GM12878 (cell line): ENCODE results near the gene SPAST. TPM values are rescaled to one million over a fixed set of nuclear protein-coding genes. Genes with fewer than 3 reads are reported as not detected.

Source experiments
- BCL3 ChIP-seq: IDR thresholded peaks from 2 replicates; pipeline ENCODE4 v1.6.1; 2011; ENCODE audit warnings: borderline replicate concordance, low read depth, mild to moderate bottlenecking, moderate library complexity, low read length; ENCODE audit not compliant: insufficient read depth, poor library complexity, severe bottlenecking
- CHD1 ChIP-seq: IDR thresholded peaks from 2 replicates; pipeline ENCODE4 v1.6.1; 2012; ENCODE audit warnings: low read depth, low read length, improper control_type of control experiment
- CREB1 ChIP-seq: IDR thresholded peaks from 2 replicates; pipeline ENCODE4 v1.6.1; 2012; ENCODE audit warnings: low read depth, mild to moderate bottlenecking, inconsistent platforms
- CTCF ChIP-seq, 3 experiments: IDR thresholded peaks in 2 of 3; conservative IDR thresholded peaks in 1 of 3; 2 replicates each; pipeline ENCODE4 v1.5.1; 2011; ENCODE audit warnings: low read depth in 3 of 3, low read length in 3 of 3, mild to moderate bottlenecking in 3 of 3, control low read depth in 2 of 3, moderate library complexity in 2 of 3, inconsistent platforms in 1 of 3, mixed read lengths in 1 of 3; ENCODE audit not compliant: control insufficient read depth in 2 of 3, insufficient read depth in 1 of 3; ENCODE audit errors: extremely low read depth in 1 of 3
- EGR1 ChIP-seq, 2 experiments: IDR thresholded peaks; 1 replicate in 1 of 2; 2 replicates in 1 of 2; pipeline ENCODE4 v1.6.1; 2011 to 2012; ENCODE audit warnings: low read depth in 2 of 2, low read length in 2 of 2, borderline replicate concordance in 1 of 2, mild to moderate bottlenecking in 1 of 2, moderate library complexity in 1 of 2
- ELK1 ChIP-seq: IDR thresholded peaks from 2 replicates; pipeline ENCODE4 v1.6.1; 2012; ENCODE audit warnings: low read depth, low read length, improper control_type of control experiment
- HDGF ChIP-seq: fragments of 450-650 bp; IDR thresholded peaks from 2 replicates; pipeline ENCODE4 v1.6.1; 2016; ENCODE audit warnings: antibody characterized with exemption
- IKZF1 ChIP-seq: fragments of 450-650 bp; conservative IDR thresholded peaks from 2 replicates; pipeline ENCODE4 v1.6.1; 2017; ENCODE audit warnings: antibody characterized with exemption, mild to moderate bottlenecking
- PAX8 ChIP-seq: fragments of 450-650 bp; IDR thresholded peaks from 2 replicates; pipeline ENCODE4 v1.6.1; 2017; ENCODE audit warnings: mild to moderate bottlenecking, moderate library complexity
- PKNOX1 ChIP-seq: fragments of 450-650 bp; IDR thresholded peaks from 2 replicates; pipeline ENCODE4 v1.6.1; 2016; ENCODE audit warnings: mild to moderate bottlenecking
- RB1 ChIP-seq: fragments of 450-650 bp; formaldehyde crosslinking; IDR thresholded peaks from 2 replicates; pipeline ENCODE4 v1.6.1; 2017; ENCODE audit warnings: mild to moderate bottlenecking, borderline replicate concordance
- RFX5 ChIP-seq: IDR thresholded peaks from 2 replicates; pipeline ENCODE4 v1.6.1; 2011; ENCODE audit warnings: low read depth, low read length, improper control_type of control experiment
- SMC3 ChIP-seq: IDR thresholded peaks from 2 replicates; pipeline ENCODE4 v1.6.1; 2011; ENCODE audit warnings: low read length, improper control_type of control experiment, borderline replicate concordance
- SP1 ChIP-seq: IDR thresholded peaks from one replicate; pipeline ENCODE4 v1.6.1; 2011; ENCODE audit warnings: low read depth, low read length
- TAF1 ChIP-seq: IDR thresholded peaks from 2 replicates; pipeline ENCODE4 v1.6.1; 2011; ENCODE audit warnings: mild to moderate bottlenecking, low read depth, low read length, borderline replicate concordance
- WRNIP1 ChIP-seq: IDR thresholded peaks from 2 replicates; pipeline ENCODE4 v1.6.1; 2011; ENCODE audit warnings: low read depth, low read length, improper control_type of control experiment, borderline replicate concordance
- YBX1 ChIP-seq: fragments of 450-650 bp; IDR thresholded peaks from 2 replicates; pipeline ENCODE4 v1.6.1; 2016; ENCODE audit warnings: antibody characterized with exemption
- ZBTB4 ChIP-seq: fragments of 450-650 bp; formaldehyde crosslinking; IDR thresholded peaks from 2 replicates; pipeline ENCODE4 v1.4.0; 2022; ENCODE audit warnings: mild to moderate bottlenecking, moderate library complexity
- ZNF217 ChIP-seq: fragments of 450-650 bp; IDR thresholded peaks from 2 replicates; pipeline ENCODE4 v1.6.1; 2017; ENCODE audit warnings: antibody characterized with exemption, mild to moderate bottlenecking
- ZNF274 ChIP-seq: IDR thresholded peaks from one replicate; pipeline ENCODE4 v1.8.0; 2011; ENCODE audit not compliant: insufficient read length, insufficient read depth
- polyA plus RNA-seq, 11 experiments: library from polyadenylated mRNA; depleted of rRNA in 4 of 11; unstranded in 6 of 11; stranded (reverse) in 5 of 11; fragments of >200 nt; fragmentation: Nextera tagmentation in 4 of 11; fragmentation: Illumina TruSeq in 1 of 11; extraction: Ambion mirVana in 4 of 11; extraction: Trizol in 1 of 11; gene quantifications; 1 replicate in 1 of 11; 2 replicates in 10 of 11; pipeline versions ENCODE4 v1.2.1 to v1.2.3, GENCODE V29; 2011 to 2016; ENCODE audit warnings: inconsistent platforms in 2 of 11, missing spikeins in 2 of 11, low read depth in 1 of 11
- total RNA-seq, 4 experiments: library from RNA; depleted of rRNA in 3 of 4; stranded (reverse); fragments of >200 nt in 3 of 4; fragmentation: Illumina TruSeq in 1 of 4; extraction: Trizol in 1 of 4; gene quantifications; 2 replicates each; pipeline versions ENCODE4 v1.2.1 to v1.2.3, GENCODE V29; 2013 to 2021

Gene SPAST
- total and polyA plus RNA-seq, 10 of the 15 experiments (the other 5 are each of a cell fraction or from before 2014, with no cell fraction given) = 4.3 to 21.3 (median 10.0) TPM

- TF ChIP-seq ZBTB4 (CRISPR knock-in tag) (no peak), BCL3 (no peak), CREB1 (peak; percentile 93), SP1 (peak; percentile 44), ZNF217 (no peak), CTCF (IDR thresholded peaks at IDR 0.05 in 2 of 3, conservative IDR thresholded peaks at IDR 0.05 in 1 of 3; ENCODE audit: control insufficient read depth in 2 of 3, extremely low read depth in 1 of 3, insufficient read depth in 1 of 3, low read depth in 3 of 3, low read length in 3 of 3) (peak; percentile 31 to 48 (median 37); a peak in 5 of 6 replicates), PKNOX1 (peak; percentile 61), PAX8 (no peak), WRNIP1 (no peak), ZNF274 (no peak), YBX1 (no peak), CHD1 (no peak), HDGF (peak; percentile 92), IKZF1 (peak; percentile 99), RB1 (peak; percentile 26; the same call in 1 of the 2 replicates), SMC3 (no peak), RFX5 (no peak), EGR1 (IDR thresholded peaks at IDR 0.05; ENCODE audit: borderline replicate concordance in 1 of 2, low read depth in 2 of 2, low read length in 2 of 2) (peak; percentile 27 to 87; a peak in 2 of 3 replicates), TAF1 (peak; percentile 27; the same call in 1 of the 2 replicates), ELK1 (peak; percentile 47; the same call in 1 of the 2 replicates)
These were observed at the start of gene SPAST (continued) for GRCh38 chr2:32063310-32064020.
